ENCODE data around the gene SMIM10L2A.
A peak's percentile ranks its signal among the peaks of the same experiment; 100 is the strongest.
"Not testable (repeated sequence)": the region's sequence is repeated elsewhere in the genome, so short reads cannot be mapped to it uniquely, and the experiment has no call there.

SMIM10L2A gene

DNA sequence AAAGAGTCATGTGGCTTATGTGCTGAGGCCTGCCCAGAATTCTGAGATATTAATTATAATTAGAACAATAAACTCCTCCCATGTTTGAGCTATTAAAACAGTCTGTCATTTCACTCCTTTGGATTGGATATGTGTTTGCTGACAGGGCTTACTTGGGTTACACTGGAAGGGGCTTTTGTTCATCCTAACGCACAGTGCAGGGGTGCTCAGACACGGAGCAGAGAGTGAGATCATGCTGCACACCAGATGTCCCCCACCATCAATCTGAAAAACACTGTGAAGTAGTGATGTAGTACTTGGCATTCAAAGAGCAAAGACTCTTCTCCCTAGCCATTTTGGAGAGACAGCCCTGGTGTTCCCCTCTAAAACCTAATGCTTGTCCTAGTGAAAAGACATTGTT, 24.1 kb upstream of the SMIM10L2A start:
- TF ChIP-seq, protein P1, sequence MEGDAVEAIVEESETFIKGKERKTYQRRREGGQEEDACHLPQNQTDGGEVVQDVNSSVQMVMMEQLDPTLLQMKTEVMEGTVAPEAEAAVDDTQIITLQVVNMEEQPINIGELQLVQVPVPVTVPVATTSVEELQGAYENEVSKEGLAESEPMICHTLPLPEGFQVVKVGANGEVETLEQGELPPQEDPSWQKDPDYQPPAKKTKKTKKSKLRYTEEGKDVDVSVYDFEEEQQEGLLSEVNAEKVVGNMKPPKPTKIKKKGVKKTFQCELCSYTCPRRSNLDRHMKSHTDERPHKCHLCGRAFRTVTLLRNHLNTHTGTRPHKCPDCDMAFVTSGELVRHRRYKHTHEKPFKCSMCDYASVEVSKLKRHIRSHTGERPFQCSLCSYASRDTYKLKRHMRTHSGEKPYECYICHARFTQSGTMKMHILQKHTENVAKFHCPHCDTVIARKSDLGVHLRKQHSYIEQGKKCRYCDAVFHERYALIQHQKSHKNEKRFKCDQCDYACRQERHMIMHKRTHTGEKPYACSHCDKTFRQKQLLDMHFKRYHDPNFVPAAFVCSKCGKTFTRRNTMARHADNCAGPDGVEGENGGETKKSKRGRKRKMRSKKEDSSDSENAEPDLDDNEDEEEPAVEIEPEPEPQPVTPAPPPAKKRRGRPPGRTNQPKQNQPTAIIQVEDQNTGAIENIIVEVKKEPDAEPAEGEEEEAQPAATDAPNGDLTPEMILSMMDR (IDR thresholded peaks at IDR 0.05; ENCODE audit: low read depth, low read length), result no peak
- in situ Hi-C loops (cut with HindIII; ENCODE audit: low sequenced_read_pairs), result no loop called here
- H3K4me3 ChIP-seq (ENCODE audit: low read depth, low read length), result no peak overlapping the region
- DNase-seq (ENCODE audit: low read depth, low spot score), result no peak

DNA sequence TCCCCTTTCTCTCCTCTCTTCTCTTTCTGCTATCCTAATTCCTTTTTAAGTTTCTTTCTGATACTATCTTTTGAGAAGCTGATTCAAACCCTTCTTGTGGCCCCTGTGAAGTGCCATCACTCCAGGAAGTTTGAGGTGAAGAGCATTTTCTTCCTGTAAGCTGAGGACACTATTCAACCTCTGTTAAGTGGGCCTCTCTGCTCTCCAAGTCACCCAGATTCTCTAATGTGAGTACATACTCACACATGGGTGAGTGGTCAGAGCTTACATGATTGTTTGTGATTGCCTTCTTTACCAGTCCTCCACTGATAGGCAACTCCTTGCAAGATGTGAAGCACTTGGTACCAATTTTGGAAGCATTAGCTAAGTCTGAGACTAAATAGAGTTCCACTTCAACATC, 18.4 kb upstream of the SMIM10L2A start:
- no peak for DNase-seq (ENCODE audit: low read depth, low spot score)
- TF ChIP-seq, protein P1 (IDR thresholded peaks at IDR 0.05; ENCODE audit: low read depth, low read length), result no peak
- H3K4me3 ChIP-seq (ENCODE audit: low read depth, low read length), result no peak overlapping the region
- in situ Hi-C loops (cut with HindIII; ENCODE audit: low sequenced_read_pairs), result no loop called here

DNA sequence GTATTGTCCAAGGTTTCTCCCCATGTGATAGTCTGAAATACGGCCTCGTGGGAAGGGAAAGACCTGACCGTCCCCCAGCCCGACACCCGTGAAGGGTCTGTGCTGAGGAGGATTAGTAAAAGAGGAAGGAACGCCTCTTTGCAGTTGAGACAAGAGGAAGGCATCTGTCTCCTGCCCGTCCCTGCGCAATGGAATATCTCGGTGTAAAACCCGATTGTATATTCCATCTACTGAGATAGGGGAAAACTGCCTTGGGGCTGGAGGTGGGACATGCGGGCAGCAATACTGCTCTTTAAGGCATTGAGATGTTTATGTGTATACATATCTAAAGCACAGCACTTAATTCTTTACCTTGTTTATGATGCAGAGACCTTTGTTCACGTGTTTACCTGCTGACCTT, 15.3 kb upstream of the SMIM10L2A start:
- in situ Hi-C loops (cut with HindIII; ENCODE audit: low sequenced_read_pairs); H3K4me3 ChIP-seq (ENCODE audit: low read depth, low read length); DNase-seq (ENCODE audit: low read depth, low spot score): not testable (repeated sequence)

DNA sequence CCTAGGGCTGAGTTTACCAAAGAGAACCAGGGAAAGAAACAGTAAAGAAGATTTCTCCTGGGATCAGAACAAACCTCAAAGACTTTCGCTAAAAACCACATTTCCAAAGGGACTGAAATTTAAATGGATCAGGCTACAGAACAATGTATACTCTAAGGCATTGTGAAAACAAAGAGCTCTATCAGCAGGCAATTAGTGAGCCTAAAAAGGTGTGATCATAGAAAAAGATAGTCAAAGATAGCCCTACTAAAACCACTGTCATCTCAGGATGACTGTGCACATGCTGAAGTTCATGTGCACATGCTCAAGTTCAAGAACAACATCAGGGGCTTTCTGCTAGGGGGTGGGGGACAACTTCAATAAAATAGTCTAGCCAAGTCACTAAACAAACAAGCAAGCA, 12.9 kb upstream of the SMIM10L2A start:
- TF ChIP-seq, protein P1 (IDR thresholded peaks at IDR 0.05; ENCODE audit: low read depth, low read length), result no peak
- H3K4me3 ChIP-seq (ENCODE audit: low read depth, low read length), result no peak overlapping the region
- DNase-seq (ENCODE audit: low read depth, low spot score), result no peak
- in situ Hi-C loops (cut with HindIII; ENCODE audit: low sequenced_read_pairs), result no loop called here

DNA sequence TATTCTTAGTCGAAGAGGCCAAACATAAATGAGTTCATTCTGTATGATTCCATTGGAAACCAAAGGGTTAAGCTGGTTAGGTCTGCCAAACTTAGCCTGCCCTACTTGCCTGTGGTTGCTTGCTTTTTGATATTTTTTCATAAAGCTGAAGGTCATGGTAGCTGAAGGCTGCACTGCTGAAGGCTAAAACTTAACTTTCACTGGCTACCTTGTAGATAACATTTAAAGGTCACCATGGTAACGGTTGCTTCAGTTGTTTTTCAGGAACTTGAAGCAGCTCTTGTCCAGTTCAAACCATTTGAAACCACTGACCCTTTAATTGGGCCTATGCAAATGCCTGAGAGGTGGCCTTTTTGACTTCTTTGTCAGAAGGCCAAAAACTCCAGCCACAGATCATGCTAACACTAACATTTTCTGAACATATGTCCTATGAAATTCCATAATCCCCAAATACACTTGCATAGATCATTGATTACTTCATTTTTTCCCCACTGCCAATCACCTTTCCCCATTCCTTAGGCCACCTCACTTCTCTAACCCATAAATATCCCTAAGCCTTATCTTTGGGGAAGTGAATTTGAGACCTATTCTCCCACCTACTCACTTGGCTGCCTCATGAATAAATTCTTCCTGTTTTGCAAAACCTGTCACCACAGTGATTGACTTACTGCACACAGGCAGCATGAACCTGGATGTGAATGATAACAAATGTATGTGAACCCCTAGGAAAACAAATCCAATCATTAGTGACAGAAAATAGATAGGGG, 10.7 kb upstream of the SMIM10L2A start:
- no peak for DNase-seq (ENCODE audit: low read depth, low spot score)
- in situ Hi-C loops (cut with HindIII; ENCODE audit: low sequenced_read_pairs), result no loop called here
- TF ChIP-seq, protein P1 (IDR thresholded peaks at IDR 0.05; ENCODE audit: low read depth, low read length), result no peak
- H3K4me3 ChIP-seq (ENCODE audit: low read depth, low read length), result no peak overlapping the region

DNA sequence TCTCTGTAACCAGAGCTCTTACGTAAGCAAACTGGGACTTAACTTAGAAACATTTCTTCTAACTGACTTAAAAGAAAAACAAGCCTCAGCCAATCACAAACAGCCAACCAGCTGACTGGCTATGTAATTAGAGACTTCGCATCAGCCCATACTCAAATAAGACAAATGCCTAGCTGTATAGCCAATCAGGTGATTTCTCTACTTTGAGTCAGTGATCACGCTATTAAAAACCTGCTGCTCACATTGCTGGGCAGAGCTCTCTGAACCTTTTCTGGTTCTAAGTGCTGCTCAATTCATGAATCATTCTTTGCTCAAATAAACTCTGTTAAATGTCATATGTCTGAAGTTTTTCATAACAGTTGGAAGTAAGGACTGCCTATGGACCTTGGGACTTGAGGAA, 9.9 kb upstream of the SMIM10L2A start:
- TF ChIP-seq, protein P1 (IDR thresholded peaks at IDR 0.05; ENCODE audit: low read depth, low read length), result no peak
- in situ Hi-C loops (cut with HindIII; ENCODE audit: low sequenced_read_pairs), result no loop called here
- peak; percentile 4 for DNase-seq (ENCODE audit: low read depth, low spot score)
- H3K4me3 ChIP-seq (ENCODE audit: low read depth, low read length), result no peak overlapping the region

DNA sequence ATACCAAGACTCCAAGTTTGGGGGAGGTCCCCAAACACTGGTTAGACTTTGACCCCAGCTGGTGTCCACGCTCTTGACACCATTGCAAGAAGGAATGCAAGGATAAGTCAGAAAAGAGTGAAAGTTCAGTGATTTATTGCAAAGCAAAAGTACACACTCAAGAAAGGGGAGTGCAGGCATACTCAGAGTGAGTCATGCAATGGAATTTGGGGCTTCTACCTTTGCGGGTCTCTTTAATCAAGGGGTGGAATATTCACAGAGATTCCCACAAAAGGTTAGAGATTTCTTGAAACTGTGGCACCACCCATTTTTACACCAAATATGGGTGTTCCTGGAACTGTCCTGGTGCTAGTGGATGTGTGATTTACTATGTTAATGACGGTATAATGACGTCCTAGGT, 5.2 kb upstream of the SMIM10L2A start:
- TF ChIP-seq, protein P1 (IDR thresholded peaks at IDR 0.05; ENCODE audit: low read depth, low read length), result no peak
- H3K4me3 ChIP-seq (ENCODE audit: low read depth, low read length), result no peak overlapping the region
- DNase-seq (ENCODE audit: low read depth, low spot score), result no peak
- in situ Hi-C loops (cut with HindIII; ENCODE audit: low sequenced_read_pairs), result no loop called here

Measured in astrocyte of the spinal cord (primary cell).